Astrocyte of the hippocampus (primary cell): Measurements from ENCODE around the gene FBXL15.

Experiments used
- DNase-seq: peaks from one replicate; pipeline ENCODE4 v3.0.0; 2011; ENCODE audit warnings: low read depth, low spot score

The FBXL15 gene

GRCh38 chr10:102398172-102399020, 22.2 kb upstream of the FBXL15 start:
- no peak for DNase-seq

GRCh38 chr10:102399217-102400021, 21.2 kb upstream of the FBXL15 start:
- peak; percentile 96 for DNase-seq

GRCh38 chr10:102400076-102400475, 20.6 kb upstream of the FBXL15 start:
- no peak for DNase-seq

GRCh38 chr10:102400598-102401341, 19.9 kb upstream of the FBXL15 start:
- DNase-seq: no peak

GRCh38 chr10:102401342-102401654, 19.3 kb upstream of the FBXL15 start:
- DNase-seq: no peak

- peak; percentile 84 for DNase-seq
Observed at GRCh38 chr10:102401735-102402511, 18.7 kb upstream of the FBXL15 start.

- no peak for DNase-seq
Observed at GRCh38 chr10:102402512-102402896, 18.1 kb upstream of the FBXL15 start.

- no peak for DNase-seq
Observed at GRCh38 chr10:102403115-102403514, 17.5 kb upstream of the FBXL15 start.

- DNase-seq: no peak
Observed at GRCh38 chr10:102404361-102405107, 16.1 kb upstream of the FBXL15 start.

GRCh38 chr10:102405108-102405571, 15.5 kb upstream of the FBXL15 start:
- no peak for DNase-seq

GRCh38 chr10:102405632-102406031, 15.0 kb upstream of the FBXL15 start:
- DNase-seq: no peak

GRCh38 chr10:102406815-102407214, 13.8 kb upstream of the FBXL15 start:
- no peak for DNase-seq

GRCh38 chr10:102407425-102408130, 13.1 kb upstream of the FBXL15 start:
- no peak for DNase-seq

GRCh38 chr10:102408131-102408727, 12.4 kb upstream of the FBXL15 start:
- no peak for DNase-seq

GRCh38 chr10:102408728-102409603, 11.7 kb upstream of the FBXL15 start:
- peak; percentile 61 for DNase-seq

GRCh38 chr10:102409604-102410428, 10.8 kb upstream of the FBXL15 start:
- DNase-seq: peak; percentile 29

- DNase-seq: peak; percentile 61
Observed at GRCh38 chr10:102410429-102411073, 10.1 kb upstream of the FBXL15 start.
